Endothelial cell of umbilical vein (primary cell): ENCODE results near the gene TXN2. TPM values are rescaled to one million over a fixed set of nuclear protein-coding genes. Genes with fewer than 3 reads are reported as not detected.

Experiments
- Bru-seq: library from RNA; stranded (reverse); fragments of 400-500 nt; gene quantifications from one replicate; lab custom pipeline; 2021; lab: Mats Ljungman, UMichigan
- BruChase-seq, 2 experiments: library from RNA; stranded (reverse); fragments of 400-500 nt; gene quantifications; one replicate each; lab custom pipeline; 2021; lab: Mats Ljungman, UMichigan
- BruUV-seq: library from RNA; stranded (reverse); fragments of 400-500 nt; replicated peaks from 2 replicates; lab custom pipeline; 2021; lab: Mats Ljungman, UMichigan
- CTCF ChIA-PET: fragments of 300-600, 350-600 bp; sonication (Branson Sonifier 250); formaldehyde crosslinking; loops from one replicate; lab custom pipeline; 2021; ENCODE audit warnings: antibody characterized with exemption, inconsistent platforms; lab: Charles Lee
- POLR2A ChIA-PET: fragments of 300-600, 350-600 bp; sonication (Branson Sonifier 250); formaldehyde crosslinking; loops from one replicate; lab custom pipeline; 2021; ENCODE audit warnings: antibody characterized with exemption, inconsistent platforms; lab: Charles Lee
- DNase-seq: peaks from one replicate; pipeline ENCODE4 v3.0.0-alpha.2; 2011; ENCODE audit warnings: low read depth, low spot score
- FAIRE-seq: peaks from 2 replicates; lab custom pipeline; 2011; peaks lifted over from hg19 to GRCh38; lab: Jason Lieb, UNC
- H2AFZ ChIP-seq: 2 replicates; pipeline ENCODE4 v1.6.0; 2012; ENCODE audit warnings: low read depth, low read length, control low read depth, inconsistent platforms
- H3K27ac ChIP-seq: 2 replicates; pipeline ENCODE4 v1.5.1; 2011; ENCODE audit warnings: low read depth, mild to moderate bottlenecking, control low read depth, low read length, moderate library complexity; ENCODE audit not compliant: insufficient read depth
- H3K27me3 ChIP-seq, 2 experiments: 2 replicates each; pipeline versions ENCODE4 v1.6.0 to v1.6.1; 2011; ENCODE audit warnings: low read length in 2 of 2, mixed read lengths in 1 of 2; ENCODE audit not compliant: control insufficient read depth in 2 of 2, insufficient read depth in 2 of 2
- H3K36me3 ChIP-seq, 2 experiments: 2 replicates in 1 of 2; 3 replicates in 1 of 2; pipeline ENCODE4 v1.5.1; 2011; ENCODE audit warnings: low read length in 2 of 2, mild to moderate bottlenecking in 1 of 2, moderate library complexity in 1 of 2; ENCODE audit not compliant: control insufficient read depth in 2 of 2, insufficient read depth in 2 of 2; ENCODE audit errors: extremely low read depth in 1 of 2
- H3K4me1 ChIP-seq: 3 replicates; pipeline ENCODE4 v1.5.1; 2011; ENCODE audit warnings: mild to moderate bottlenecking, low read length; ENCODE audit not compliant: control insufficient read depth, insufficient read depth; ENCODE audit errors: extremely low read depth
- H3K4me2 ChIP-seq: 2 replicates; pipeline ENCODE4 v1.6.1; 2011; ENCODE audit warnings: low read length, control low read depth, mixed read lengths; ENCODE audit not compliant: insufficient read depth
- H3K4me3 ChIP-seq, 3 experiments: fragments of 200-600 bp in 1 of 3; sonication (generic), shearing (Covaris generic) in 1 of 3; replicated peaks in 1 of 3; 2 replicates each; pipeline ENCODE4 v1.5.1; 2011 to 2016; ENCODE audit warnings: control low read depth in 3 of 3, low read length in 3 of 3, mild to moderate bottlenecking in 2 of 3, inconsistent platforms in 1 of 3, low read depth in 1 of 3, moderate library complexity in 1 of 3; ENCODE audit not compliant: insufficient read depth in 1 of 3
- H3K79me2 ChIP-seq: 2 replicates; pipeline ENCODE4 v1.6.0; 2012; ENCODE audit warnings: low read length, inconsistent platforms; ENCODE audit not compliant: control insufficient read depth, insufficient read depth
- H3K9ac ChIP-seq: replicated peaks from 2 replicates; pipeline ENCODE3; 2011; ENCODE audit warnings: low read length, control low read depth; ENCODE audit not compliant: insufficient read depth; ENCODE audit errors: extremely low read depth
- H3K9me1 ChIP-seq: replicated peaks from 3 replicates; pipeline ENCODE4 v1.6.0; 2011; ENCODE audit warnings: mild to moderate bottlenecking, low read length; ENCODE audit not compliant: control insufficient read depth, insufficient read depth; ENCODE audit errors: extremely low read depth
- H3K9me3 ChIP-seq: replicated peaks from 2 replicates; pipeline ENCODE4 v1.5.1; 2012; ENCODE audit warnings: low read length, inconsistent platforms; ENCODE audit not compliant: control insufficient read depth, insufficient read depth
- H4K20me1 ChIP-seq: replicated peaks from 2 replicates; pipeline ENCODE3; 2011; ENCODE audit warnings: mild to moderate bottlenecking, low read length; ENCODE audit not compliant: control insufficient read depth, insufficient read depth; ENCODE audit errors: extremely low read depth
- JUN ChIP-seq: IDR thresholded peaks from 2 replicates; pipeline ENCODE4 v1.6.1; 2011; ENCODE audit warnings: borderline replicate concordance, low read depth; ENCODE audit not compliant: insufficient read length, insufficient read depth
- POLR2A ChIP-seq: IDR thresholded peaks from 2 replicates; pipeline ENCODE4 v1.6.1; 2012; ENCODE audit warnings: low read depth, mild to moderate bottlenecking, control low read depth, low read length
- POLR2AphosphoS5 ChIP-seq: IDR thresholded peaks from 2 replicates; pipeline ENCODE4 v1.6.1; 2012; ENCODE audit warnings: low read depth, mild to moderate bottlenecking, control low read depth, low read length, moderate library complexity; ENCODE audit not compliant: insufficient read depth
- dilution Hi-C: fragments of 300-500 bp; cut with MboI; formaldehyde crosslinking; loops from one replicate; pipeline ENCODE4 v1.15.0; 2019; ENCODE audit warnings: low sequenced_read_pairs; ENCODE audit not compliant: extremely low pct_ligation_motif_present
- intact Hi-C: fragments of 100-400 bp; cut with micrococcal nuclease; formaldehyde crosslinking; loops from one replicate; pipeline ENCODE4 v1.10.0; 2022
- long read RNA-seq: library from polyadenylated mRNA; stranded (forward); transcript quantifications from one replicate; pipeline ENCODE4 v2.0.0, GENCODE V29; 2021
- polyA minus RNA-seq, 3 experiments: library from RNA; depleted of rRNA, polyadenylated mRNA; stranded (reverse); fragments of >200 nt; gene quantifications; 1 replicate in 1 of 3; 2 replicates in 2 of 3; pipeline ENCODE4 v1.2.3, GENCODE V29; 2011
- polyA plus RNA-seq, 4 experiments: library from polyadenylated mRNA; depleted of rRNA in 3 of 4; stranded (reverse) in 3 of 4; unstranded in 1 of 4; fragments of >200 nt; gene quantifications; 2 replicates each; pipeline versions ENCODE4 v1.2.1 to v1.2.3, GENCODE V29; 2011 to 2012; ENCODE audit warnings: missing spikeins in 1 of 4
- total RNA-seq: library from RNA; stranded (reverse); gene quantifications from 2 replicates; pipeline ENCODE4 v1.2.3, GENCODE V29; 2021
- TF ChIP-seq, protein P1 (sequence below): IDR thresholded peaks from 2 replicates; pipeline ENCODE4 v1.6.1; 2011; ENCODE audit not compliant: insufficient read depth, insufficient read length

The TXN2 gene, protein sequence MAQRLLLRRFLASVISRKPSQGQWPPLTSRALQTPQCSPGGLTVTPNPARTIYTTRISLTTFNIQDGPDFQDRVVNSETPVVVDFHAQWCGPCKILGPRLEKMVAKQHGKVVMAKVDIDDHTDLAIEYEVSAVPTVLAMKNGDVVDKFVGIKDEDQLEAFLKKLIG
- total RNA-seq (74.3 and 75.9 TPM in 2 replicates), polyA plus RNA-seq (170 and 183 TPM in 2 replicates), polyA minus RNA-seq (110 and 124 TPM in 2 replicates), Bru-seq, nascent RNA (percentile 61 among the genes with signal in this experiment), BruChase-seq, experiment 1, labeled RNA remaining after a 6-hour chase (percentile 74 among the genes with signal in this experiment), BruChase-seq, experiment 2, labeled RNA remaining after a 2-hour chase (percentile 58 among the genes with signal in this experiment)
- 181 and 197 TPM in 2 replicates for polyA plus RNA-seq (2011; cell fraction: cytosol; rRNA removed)
- polyA plus RNA-seq (2011; cell fraction: nucleus; rRNA removed): 82.5 and 86.4 TPM in 2 replicates
- 79.8 and 82.4 TPM in 2 replicates for polyA plus RNA-seq (2012)
- polyA minus RNA-seq (2011; cell fraction: cytosol; rRNA and poly(A)+ RNA removed): 37.8 TPM
- 11.5 and 12.4 TPM in 2 replicates for polyA minus RNA-seq (2011; cell fraction: nucleus; rRNA and poly(A)+ RNA removed)
- long read RNA-seq, transcript TXN2-201 (4 exons, 1,736 nt): major isoform, 230 of 326 reads
- long read RNA-seq, transcript TXN2-204 (4 exons, 1,280 nt): minor isoform, 12 of 326 reads
- long read RNA-seq, partial matches to known transcripts: 47 of 326 reads
- long read RNA-seq, other reads (novel, unspliced or antisense): 32 of 326 reads

DNA sequence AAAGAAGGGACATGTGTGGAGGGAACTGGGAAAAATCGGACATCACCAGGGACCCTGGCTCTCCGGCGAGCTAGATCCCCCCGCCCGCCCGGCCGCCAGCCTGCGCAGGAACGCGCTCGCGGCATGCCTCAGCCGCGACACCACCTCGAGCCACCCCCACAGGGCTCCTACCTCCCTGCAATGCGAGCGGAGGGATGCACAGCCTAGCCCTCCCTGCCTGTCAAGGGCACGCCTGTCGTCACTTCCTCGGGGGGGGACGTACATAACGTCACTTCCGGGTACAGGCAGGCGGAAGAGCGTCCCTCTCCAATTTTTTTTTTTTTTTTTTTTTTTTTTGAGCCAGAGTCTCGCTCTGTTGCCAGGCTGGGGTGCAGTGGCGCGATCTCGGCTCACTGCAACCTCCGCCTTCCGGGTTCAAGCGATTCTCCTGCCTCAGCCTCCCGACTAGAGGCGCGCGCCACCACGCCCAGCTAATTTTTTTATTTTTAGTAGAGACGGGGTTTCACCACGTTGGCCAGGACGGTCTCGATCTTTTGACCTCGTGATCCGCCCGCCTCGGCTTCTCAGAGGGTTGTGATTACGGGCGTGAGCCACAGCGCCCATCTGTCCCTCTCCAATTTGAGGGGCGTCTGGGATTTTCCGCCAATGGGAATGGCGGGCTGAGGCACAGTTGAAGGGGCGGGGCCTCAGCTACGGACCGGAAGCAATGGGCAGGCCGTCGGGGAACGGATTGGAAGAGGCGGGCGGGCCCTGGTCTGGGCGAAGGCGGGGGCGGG lies at the start of gene TXN2:
Gene TXN2 (minus strand): TSS at position 248 of the 776 bp plus-strand sequence. CDS start 803 bp downstream, outside the sequence.
- POLR2A ChIA-PET: interaction anchor here (0.6 to 1.4 kb wide), 9 partner anchors 9 to 348 kb away, joined by 3 to 9 read pairs (median 4); no protein-coding TSS in a partner anchor
- Histone ChIP-seq H3K36me3 (peaks cover 0 to 10% of the 10 kb centered on the region in 2 experiments), H3K9me1 (no peaks in the 10 kb centered on the region), H4K20me1 (no peaks in the 10 kb centered on the region), H3K27ac (peak within 1 kb of the TSS; percentile 89), H2AFZ (peak within 1 kb of the TSS; percentile 42), H3K79me2 (peaks cover 10% of the 10 kb centered on the region), H3K9ac (peak within 1 kb of the TSS; percentile 84), H3K9me3 (no peaks in the 10 kb centered on the region), H3K4me1 (peaks cover 8% of the 10 kb centered on the region), H3K4me2 (peak within 1 kb of the TSS; percentile 75), H3K4me3 (peak within 1 kb of the TSS; percentile 53 to 73 (median 67)), H3K27me3 (no peaks in the 10 kb centered on the region)
- intact Hi-C loops: loop anchor here (1.0 kb wide), 1 partner anchor 48 kb away; the partner anchor contains the start of gene EIF3D
- peak; percentile 94 for DNase-seq
- dilution Hi-C loops: no loop called here
- TF ChIP-seq, protein P1, sequence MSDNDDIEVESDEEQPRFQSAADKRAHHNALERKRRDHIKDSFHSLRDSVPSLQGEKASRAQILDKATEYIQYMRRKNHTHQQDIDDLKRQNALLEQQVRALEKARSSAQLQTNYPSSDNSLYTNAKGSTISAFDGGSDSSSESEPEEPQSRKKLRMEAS: no peak
- no peak for TF ChIP-seq JUN
- peak; percentile 97 for TF ChIP-seq POLR2A
- peak; percentile 91 for TF ChIP-seq POLR2AphosphoS5
- FAIRE-seq: peak; percentile 95
- BruUV-seq: no TSS peak
- CTCF ChIA-PET: interaction anchor here (0.5 to 1.4 kb wide), 5 partner anchors 11 to 1034 kb away, joined by 3 to 10 read pairs (median 3); no protein-coding TSS in a partner anchor
